Sigmoid colon (tissue), 4 donors: ENCODE data around the gene GMDS.

Experiments used
- POLR2A ChIP-seq, 2 donors: fragments of 450-650 bp; IDR thresholded peaks; one replicate each; pipeline ENCODE4 v1.6.1; 2016; ENCODE audit warnings: antibody characterized with exemption in 2 of 2, mild to moderate bottlenecking in 2 of 2, moderate library complexity in 2 of 2
- POLR2AphosphoS5 ChIP-seq, 4 donors: sonication (generic); formaldehyde crosslinking; IDR thresholded peaks; one replicate each; pipeline ENCODE4 v1.6.1; 2017; ENCODE audit warnings: antibody characterized with exemption in 4 of 4
- TF ChIP-seq, protein P1 (sequence below), 4 experiments: fragments of 450-650 bp in 3 of 4; fragments of 200-600 bp in 1 of 4; IDR thresholded peaks; one replicate each; pipeline ENCODE4 v1.5.1; 2016 to 2019; ENCODE audit warnings: antibody characterized with exemption in 4 of 4, mild to moderate bottlenecking in 3 of 4, moderate library complexity in 2 of 4

DNA sequence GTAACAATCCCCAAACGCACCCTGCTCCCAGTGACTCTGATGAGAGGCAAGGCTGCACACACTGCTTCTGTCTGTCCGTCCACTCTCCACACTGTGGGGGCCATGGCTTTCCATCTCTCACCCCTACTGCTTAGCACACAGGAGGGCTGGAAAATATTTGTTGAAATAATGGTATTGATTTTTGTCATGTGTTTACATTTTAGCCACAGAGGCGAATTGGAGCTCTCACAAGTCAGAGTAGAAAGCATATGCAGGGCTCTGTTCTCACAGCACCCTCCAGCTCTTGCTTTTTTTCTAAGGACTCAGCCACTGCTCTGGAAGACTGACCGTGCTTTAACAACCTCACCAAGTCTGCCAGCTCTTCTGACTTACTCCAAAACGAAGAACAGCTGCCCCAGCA lies 273.8 kb downstream of the GMDS start:
- TF ChIP-seq, protein P1, sequence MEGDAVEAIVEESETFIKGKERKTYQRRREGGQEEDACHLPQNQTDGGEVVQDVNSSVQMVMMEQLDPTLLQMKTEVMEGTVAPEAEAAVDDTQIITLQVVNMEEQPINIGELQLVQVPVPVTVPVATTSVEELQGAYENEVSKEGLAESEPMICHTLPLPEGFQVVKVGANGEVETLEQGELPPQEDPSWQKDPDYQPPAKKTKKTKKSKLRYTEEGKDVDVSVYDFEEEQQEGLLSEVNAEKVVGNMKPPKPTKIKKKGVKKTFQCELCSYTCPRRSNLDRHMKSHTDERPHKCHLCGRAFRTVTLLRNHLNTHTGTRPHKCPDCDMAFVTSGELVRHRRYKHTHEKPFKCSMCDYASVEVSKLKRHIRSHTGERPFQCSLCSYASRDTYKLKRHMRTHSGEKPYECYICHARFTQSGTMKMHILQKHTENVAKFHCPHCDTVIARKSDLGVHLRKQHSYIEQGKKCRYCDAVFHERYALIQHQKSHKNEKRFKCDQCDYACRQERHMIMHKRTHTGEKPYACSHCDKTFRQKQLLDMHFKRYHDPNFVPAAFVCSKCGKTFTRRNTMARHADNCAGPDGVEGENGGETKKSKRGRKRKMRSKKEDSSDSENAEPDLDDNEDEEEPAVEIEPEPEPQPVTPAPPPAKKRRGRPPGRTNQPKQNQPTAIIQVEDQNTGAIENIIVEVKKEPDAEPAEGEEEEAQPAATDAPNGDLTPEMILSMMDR (IDR thresholded peaks at IDR 0.05): no peak
- no peak for TF ChIP-seq POLR2A (IDR thresholded peaks at IDR 0.05)
- no peak for TF ChIP-seq POLR2AphosphoS5 (IDR thresholded peaks at IDR 0.05)
